ENCODE results near the gene BFSP2.

The BFSP2 gene

GRCh38 chr3:133400006-133400515 is at the start of gene BFSP2:
TSS of gene BFSP2 (plus strand) at chr3:133400056. CDS start at chr3:133400084, 28 bp downstream.
- H3K4me1 ChIP-seq = no peaks in the 10 kb centered on the region
- DNase-seq (ENCODE audit: low spot score in 2 of 2) = no peak
- in situ Hi-C loops (cut with MboI; ENCODE audit: low sequenced_read_pairs) = no loop called here

GRCh38 chr3:133354721-133355120 is 45.1 kb upstream of the BFSP2 start:
- H3K36me3 ChIP-seq (replicated peaks) = no peaks in the 10 kb centered on the region
- in situ Hi-C loops (cut with MboI; ENCODE audit: low sequenced_read_pairs) = no loop called here
- H3K27me3 ChIP-seq (ENCODE audit: low read depth) = no peaks in the 10 kb centered on the region; the same call in 1 of the 2 replicates
- H3K4me3 ChIP-seq = no peak overlapping the region
- no peak for DNase-seq (ENCODE audit: low spot score in 2 of 2)
- no peaks in the 10 kb centered on the region for H3K4me1 ChIP-seq
- H3K9me3 ChIP-seq = 0 out of 2 replicates have a peak, but pooled peaks cover 2% of the 10 kb centered on the region

More at GRCh38 chr3:133400006-133400515, at the start of gene BFSP2:
- peaks cover 11% of the 10 kb centered on the region; the same call in 1 of the 2 replicates for H3K27me3 ChIP-seq (ENCODE audit: low read depth)
- H3K36me3 ChIP-seq (replicated peaks) = no peaks in the 10 kb centered on the region
- no peak within 1 kb of the TSS for H3K4me3 ChIP-seq
- H3K9me3 ChIP-seq = no peaks in the 10 kb centered on the region

- Histone ChIP-seq H3K4me1 (no peaks in the 10 kb centered on the region), H3K9me3 (0 out of 2 replicates have a peak, but pooled peaks cover 2% of the 10 kb centered on the region), H3K4me3 (no peak overlapping the region), H3K27me3 (ENCODE audit: low read depth) (peaks cover 3% of the 10 kb centered on the region; the same call in 1 of the 2 replicates), H3K36me3 (replicated peaks) (no peaks in the 10 kb centered on the region)
- in situ Hi-C loops (cut with MboI; ENCODE audit: low sequenced_read_pairs) = no loop called here
- DNase-seq (ENCODE audit: low spot score in 2 of 2) = no peak
These were observed 39.4 kb upstream of the BFSP2 start for GRCh38 chr3:133360476-133360875.

- no peaks in the 10 kb centered on the region for H3K4me1 ChIP-seq
- no peak overlapping the region for H3K4me3 ChIP-seq
- H3K9me3 ChIP-seq = 0 out of 2 replicates have a peak, but pooled peaks cover 2% of the 10 kb centered on the region
- H3K27me3 ChIP-seq (ENCODE audit: low read depth) = peaks cover 3% of the 10 kb centered on the region
- DNase-seq (ENCODE audit: low spot score in 2 of 2) = no peak
- H3K36me3 ChIP-seq (replicated peaks) = no peaks in the 10 kb centered on the region
- in situ Hi-C loops (cut with MboI; ENCODE audit: low sequenced_read_pairs) = no loop called here
These were observed 38.8 kb upstream of the BFSP2 start for GRCh38 chr3:133361011-133361410.

- in situ Hi-C loops (cut with MboI; ENCODE audit: low sequenced_read_pairs) = no loop called here
- Histone ChIP-seq H3K36me3 (replicated peaks) (no peaks in the 10 kb centered on the region), H3K9me3 (0 out of 2 replicates have a peak, but pooled peaks cover 1% of the 10 kb centered on the region), H3K27me3 (ENCODE audit: low read depth) (peaks cover 3% of the 10 kb centered on the region), H3K4me3 (no peak overlapping the region), H3K4me1 (no peaks in the 10 kb centered on the region)
- no peak for DNase-seq (ENCODE audit: low spot score in 2 of 2)
These were observed 38.4 kb upstream of the BFSP2 start for GRCh38 chr3:133361435-133361834.

- peaks cover 3% of the 10 kb centered on the region for H3K27me3 ChIP-seq (ENCODE audit: low read depth)
- in situ Hi-C loops (cut with MboI; ENCODE audit: low sequenced_read_pairs) = no loop called here
- no peak for DNase-seq (ENCODE audit: low spot score in 2 of 2)
These were observed 37.3 kb upstream of the BFSP2 start for GRCh38 chr3:133362539-133362938.

GRCh38 chr3:133364704-133365103 is 35.2 kb upstream of the BFSP2 start:
- H3K4me1 ChIP-seq = no peaks in the 10 kb centered on the region
- no peak overlapping the region for H3K4me3 ChIP-seq
- in situ Hi-C loops (cut with MboI; ENCODE audit: low sequenced_read_pairs) = no loop called here
- H3K9me3 ChIP-seq = no peaks in the 10 kb centered on the region
- H3K27me3 ChIP-seq (ENCODE audit: low read depth) = peaks cover 6% of the 10 kb centered on the region
- H3K36me3 ChIP-seq (replicated peaks) = no peaks in the 10 kb centered on the region
- no peak for DNase-seq (ENCODE audit: low spot score in 2 of 2)

More at GRCh38 chr3:133362539-133362938, 37.3 kb upstream of the BFSP2 start:
- Histone ChIP-seq H3K4me1 (no peaks in the 10 kb centered on the region), H3K9me3 (no peaks in the 10 kb centered on the region), H3K36me3 (replicated peaks) (no peaks in the 10 kb centered on the region), H3K4me3 (no peak overlapping the region)

GRCh38 chr3:133366921-133367320 is 32.9 kb upstream of the BFSP2 start:
- no peak overlapping the region for H3K4me3 ChIP-seq
- H3K9me3 ChIP-seq = no peaks in the 10 kb centered on the region
- peaks cover 6% of the 10 kb centered on the region for H3K27me3 ChIP-seq (ENCODE audit: low read depth)
- no peaks in the 10 kb centered on the region for H3K4me1 ChIP-seq
- in situ Hi-C loops (cut with MboI; ENCODE audit: low sequenced_read_pairs) = no loop called here
- DNase-seq (ENCODE audit: low spot score in 2 of 2) = no peak
- no peaks in the 10 kb centered on the region for H3K36me3 ChIP-seq (replicated peaks)

- Histone ChIP-seq H3K4me3 (no peak overlapping the region), H3K27me3 (ENCODE audit: low read depth) (peaks cover 6% of the 10 kb centered on the region), H3K36me3 (replicated peaks) (no peaks in the 10 kb centered on the region), H3K4me1 (no peaks in the 10 kb centered on the region), H3K9me3 (no peaks in the 10 kb centered on the region)
- DNase-seq (ENCODE audit: low spot score in 2 of 2) = no peak
- in situ Hi-C loops (cut with MboI; ENCODE audit: low sequenced_read_pairs) = no loop called here
These were observed 32.5 kb upstream of the BFSP2 start for GRCh38 chr3:133367403-133367802.

- in situ Hi-C loops (cut with MboI; ENCODE audit: low sequenced_read_pairs) = no loop called here
- H3K4me1 ChIP-seq = no peaks in the 10 kb centered on the region
- no peak for DNase-seq (ENCODE audit: low spot score in 2 of 2)
- no peaks in the 10 kb centered on the region for H3K36me3 ChIP-seq (replicated peaks)
- H3K4me3 ChIP-seq = no peak overlapping the region
- H3K9me3 ChIP-seq = no peaks in the 10 kb centered on the region
- peaks cover 6% of the 10 kb centered on the region for H3K27me3 ChIP-seq (ENCODE audit: low read depth)
These were observed 31.9 kb upstream of the BFSP2 start for GRCh38 chr3:133367956-133368355.

- in situ Hi-C loops (cut with MboI; ENCODE audit: low sequenced_read_pairs) = no loop called here
- Histone ChIP-seq H3K4me3 (no peak overlapping the region), H3K36me3 (replicated peaks) (no peaks in the 10 kb centered on the region), H3K9me3 (no peaks in the 10 kb centered on the region), H3K4me1 (no peaks in the 10 kb centered on the region), H3K27me3 (ENCODE audit: low read depth) (peaks cover 6% of the 10 kb centered on the region)
- DNase-seq (ENCODE audit: low spot score in 2 of 2) = no peak
These were observed 31.3 kb upstream of the BFSP2 start for GRCh38 chr3:133368371-133369067.

- in situ Hi-C loops (cut with MboI; ENCODE audit: low sequenced_read_pairs) = no loop called here
- Histone ChIP-seq H3K36me3 (replicated peaks) (no peaks in the 10 kb centered on the region), H3K4me3 (no peak overlapping the region), H3K4me1 (no peaks in the 10 kb centered on the region), H3K27me3 (ENCODE audit: low read depth) (peaks cover 6% of the 10 kb centered on the region), H3K9me3 (no peaks in the 10 kb centered on the region)
- DNase-seq (ENCODE audit: low spot score in 2 of 2) = no peak
These were observed 30.8 kb upstream of the BFSP2 start for GRCh38 chr3:133369068-133369440.

- peaks cover 3% of the 10 kb centered on the region; the same call in 1 of the 2 replicates for H3K4me1 ChIP-seq
- no peaks in the 10 kb centered on the region for H3K36me3 ChIP-seq (replicated peaks)
- peaks cover 6% of the 10 kb centered on the region for H3K27me3 ChIP-seq (ENCODE audit: low read depth)
- H3K4me3 ChIP-seq = no peak overlapping the region
- in situ Hi-C loops (cut with MboI; ENCODE audit: low sequenced_read_pairs) = no loop called here
- DNase-seq (ENCODE audit: low spot score in 2 of 2) = no peak
- H3K9me3 ChIP-seq = no peaks in the 10 kb centered on the region
These were observed 28.7 kb upstream of the BFSP2 start for GRCh38 chr3:133371181-133371580.

- no peak for DNase-seq (ENCODE audit: low spot score in 2 of 2)
- Histone ChIP-seq H3K4me3 (no peak overlapping the region), H3K4me1 (peaks cover 3% of the 10 kb centered on the region; the same call in 1 of the 2 replicates)
These were observed 28.2 kb upstream of the BFSP2 start for GRCh38 chr3:133371676-133372075.

More at GRCh38 chr3:133371676-133372075, 28.2 kb upstream of the BFSP2 start:
- Histone ChIP-seq H3K36me3 (replicated peaks) (no peaks in the 10 kb centered on the region), H3K9me3 (no peaks in the 10 kb centered on the region), H3K27me3 (ENCODE audit: low read depth) (peaks cover 6% of the 10 kb centered on the region; the same call in 1 of the 2 replicates)
- in situ Hi-C loops (cut with MboI; ENCODE audit: low sequenced_read_pairs) = no loop called here
